HG03159 (cell line): Measurements from ENCODE around the gene TEAD2.

Experiments
- ATAC-seq: cut with Tn5 transposase; IDR thresholded peaks from one replicate; pipeline ENCODE4 v1.9.1; 2021; ENCODE audit warnings: mild to moderate bottlenecking, moderate library complexity; ENCODE audit not compliant: unreplicated experiment

The TEAD2 gene

DNA sequence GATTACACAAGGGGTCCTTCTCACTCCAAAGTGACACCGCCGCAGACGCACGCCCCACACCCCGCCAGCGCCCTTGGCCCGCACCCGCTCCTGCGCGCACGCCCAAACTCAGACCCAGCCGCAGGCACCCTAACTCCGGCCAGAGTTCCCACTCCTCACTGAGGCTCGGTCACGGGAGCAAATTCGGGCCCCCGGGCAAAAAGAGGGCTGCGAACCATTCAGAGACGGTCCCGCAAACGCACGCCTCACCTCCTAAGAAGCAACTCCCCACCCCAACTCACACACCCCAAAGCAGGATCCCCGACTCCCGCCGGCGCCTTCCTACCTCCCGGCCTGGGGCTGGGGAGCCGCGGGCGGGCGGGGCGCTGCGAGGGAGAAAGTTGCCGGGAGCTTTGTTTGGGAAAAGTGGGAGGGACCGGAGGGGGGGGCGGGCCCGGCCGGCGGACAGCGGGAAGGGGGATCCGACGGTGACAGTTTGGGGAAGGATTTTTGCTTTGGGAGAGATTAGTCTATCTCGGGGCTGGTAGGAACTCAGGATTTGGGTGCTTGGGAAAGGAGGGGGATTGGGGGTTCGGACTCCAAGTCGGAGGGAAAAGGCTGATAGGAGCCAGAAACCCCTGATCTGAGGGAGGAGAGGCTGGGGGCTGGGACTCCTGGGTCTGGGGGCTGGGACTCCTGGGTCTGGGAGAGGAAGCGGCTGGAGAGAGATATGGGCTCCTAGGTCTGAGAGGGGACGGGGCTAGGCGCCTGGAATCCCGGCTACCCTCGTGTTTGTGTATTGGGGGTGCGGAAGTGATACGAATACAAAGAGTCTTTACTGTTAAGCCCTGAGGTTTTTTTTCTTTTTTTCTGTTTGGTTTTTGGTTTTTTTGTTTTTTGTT lies at the start of gene TEAD2:
TEAD2 (minus strand) TSS at position 369 of the 881 bp plus-strand sequence. CDS start 2,341 bp downstream, outside the sequence.
- no peak for ATAC-seq

- ATAC-seq, result no peak
These were observed 49.6 kb upstream of the TEAD2 start for GRCh38 chr19:49411681-49412326.

DNA sequence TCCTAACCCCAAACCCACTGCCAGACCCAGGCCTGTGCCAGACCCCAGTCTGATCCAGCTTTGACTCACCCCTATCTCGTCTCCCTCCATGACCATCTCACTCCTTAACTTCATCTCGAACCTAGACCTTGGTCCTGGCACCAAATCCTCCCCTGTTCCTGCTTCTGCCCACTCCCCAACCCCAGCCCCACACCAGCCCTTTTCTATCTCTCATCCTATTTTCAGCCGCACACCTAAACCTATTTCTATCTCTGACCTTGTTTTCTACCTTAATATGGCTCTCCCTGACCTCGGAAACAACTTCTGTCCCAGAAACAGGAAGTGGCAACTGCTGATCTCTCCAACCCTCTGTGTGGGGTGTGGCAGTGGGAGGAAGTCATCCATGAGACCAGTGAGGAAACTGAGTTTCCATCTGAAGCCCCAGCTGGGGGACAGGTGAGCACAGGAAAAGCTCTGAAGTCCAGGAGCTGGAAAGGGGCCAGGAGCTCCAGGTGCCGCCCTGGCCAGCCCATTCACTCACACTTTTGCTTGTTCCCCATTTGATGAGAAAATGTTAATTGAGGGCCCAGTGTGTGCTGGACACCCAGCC lies 47.3 kb upstream of the TEAD2 start:
- ATAC-seq, result no peak

- ATAC-seq, result no peak
These were observed 46.7 kb upstream of the TEAD2 start for GRCh38 chr19:49408816-49409440.

- ATAC-seq, result no peak
These were observed 45.3 kb upstream of the TEAD2 start for GRCh38 chr19:49407482-49408015.

- no peak for ATAC-seq
These were observed 44.9 kb upstream of the TEAD2 start for GRCh38 chr19:49407079-49407478.

DNA sequence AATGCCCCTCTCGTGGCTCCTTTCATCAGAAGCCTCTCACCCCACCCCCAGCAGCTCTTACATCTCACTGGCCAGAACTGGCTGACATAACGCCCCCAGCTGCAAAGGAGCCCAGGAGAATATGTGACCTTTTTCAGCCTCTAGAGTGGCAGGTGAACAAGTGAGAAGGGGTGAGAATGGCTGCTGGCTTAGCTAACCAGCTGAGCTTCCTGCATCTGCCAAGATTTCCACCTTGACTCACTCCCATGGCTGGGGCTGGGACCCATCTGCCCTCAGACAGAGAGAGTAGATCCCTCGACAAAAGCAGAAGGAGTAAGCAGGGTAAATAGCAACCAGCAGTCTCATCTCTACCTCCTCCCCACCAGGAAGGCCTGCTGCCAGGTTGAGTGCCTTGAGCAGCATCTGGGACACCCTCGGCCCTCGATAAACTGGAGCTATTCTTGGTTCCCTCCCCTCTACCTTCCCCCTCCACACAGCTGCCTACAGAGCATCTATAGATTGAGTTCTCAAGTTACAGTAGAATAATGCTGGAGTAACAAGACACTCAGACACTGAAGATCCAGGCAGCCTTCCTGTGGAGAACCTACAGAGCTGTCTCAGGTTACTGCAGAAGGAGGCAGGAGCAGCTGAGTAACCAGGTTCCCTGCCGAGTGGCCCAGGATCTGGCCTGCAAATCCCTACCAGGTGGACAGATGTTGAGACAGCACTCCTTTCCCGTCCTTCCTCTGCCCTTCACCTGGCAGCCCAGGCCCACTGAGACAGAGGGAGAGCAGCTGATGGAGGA lies 41.4 kb upstream of the TEAD2 start:
- no peak for ATAC-seq

- no peak for ATAC-seq
These were observed 37.8 kb upstream of the TEAD2 start for GRCh38 chr19:49400029-49400428.

DNA sequence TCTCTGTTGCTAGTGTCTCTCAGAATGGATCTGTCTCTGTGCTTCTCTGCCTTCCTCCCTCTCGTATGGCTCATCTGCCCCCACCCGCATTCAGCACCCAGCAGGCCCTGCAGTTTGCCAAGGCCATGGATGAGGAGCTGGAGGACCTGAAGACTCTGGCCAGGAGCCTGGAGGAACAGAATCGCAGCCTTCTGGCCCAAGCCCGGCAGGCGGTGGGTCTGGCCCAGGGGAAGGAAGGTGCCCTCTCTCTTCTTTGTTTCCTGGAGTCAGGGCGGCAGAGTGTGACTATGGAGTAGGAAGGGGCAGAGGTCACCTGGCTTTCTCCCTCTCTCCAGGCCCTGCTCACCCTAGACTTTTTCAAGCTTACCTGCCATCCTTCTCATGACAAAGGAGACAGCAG lies 36.7 kb upstream of the TEAD2 start:
- no peak for ATAC-seq

DNA sequence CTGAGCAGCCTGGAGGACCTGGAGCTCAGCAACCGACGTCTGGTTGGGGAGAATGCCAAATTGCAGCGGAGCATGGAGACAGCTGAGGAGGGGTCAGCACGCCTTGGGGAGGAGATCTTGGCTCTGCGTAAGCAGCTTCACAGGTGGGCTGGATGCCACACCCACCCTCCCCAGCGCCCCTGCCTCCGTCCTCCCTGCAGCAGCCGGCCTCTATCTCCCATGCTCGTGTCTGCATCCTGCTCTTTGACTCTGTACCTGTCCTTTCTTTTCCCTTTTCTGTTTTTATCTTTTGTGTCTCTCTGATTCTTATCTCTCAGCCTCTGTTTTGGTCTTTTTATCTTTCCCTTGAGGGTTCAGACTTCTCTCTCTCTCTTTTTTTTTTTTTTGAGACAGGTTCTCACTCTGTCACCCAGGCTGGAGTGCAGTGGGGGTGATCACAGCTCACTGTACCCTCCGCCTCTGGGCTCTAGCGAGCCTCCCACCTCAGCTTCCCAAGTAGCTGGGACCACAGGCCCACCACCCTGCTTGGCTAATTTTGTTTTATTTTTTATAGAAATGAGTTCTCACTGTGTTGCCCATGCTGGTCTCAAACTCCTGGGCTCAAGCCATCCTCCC lies 35.9 kb upstream of the TEAD2 start:
- ATAC-seq, result no peak

- no peak for ATAC-seq
These were observed 34.7 kb upstream of the TEAD2 start for GRCh38 chr19:49396738-49397505.

- ATAC-seq, result no peak
These were observed 33.6 kb upstream of the TEAD2 start for GRCh38 chr19:49395581-49396407.

DNA sequence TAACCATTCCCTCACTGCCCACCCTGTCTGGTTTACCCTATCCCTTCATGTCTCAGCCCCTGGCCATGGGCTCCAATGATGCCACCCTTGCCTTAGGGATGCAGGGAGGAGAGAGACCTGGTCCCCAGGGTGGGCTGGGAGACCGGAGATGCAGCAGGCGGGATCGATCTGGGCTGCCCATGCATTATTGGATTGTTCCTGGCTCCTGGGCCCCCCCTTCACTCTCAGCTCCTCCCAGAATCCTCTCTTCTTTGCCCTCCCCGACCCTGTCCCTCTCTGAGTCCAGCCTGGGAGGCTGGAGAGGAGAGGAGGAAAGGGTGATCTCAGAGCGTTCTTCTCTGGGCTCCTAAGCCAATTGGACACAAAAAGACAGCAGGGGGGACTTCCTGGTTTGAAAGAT lies 31.7 kb upstream of the TEAD2 start:
- no peak for ATAC-seq

DNA sequence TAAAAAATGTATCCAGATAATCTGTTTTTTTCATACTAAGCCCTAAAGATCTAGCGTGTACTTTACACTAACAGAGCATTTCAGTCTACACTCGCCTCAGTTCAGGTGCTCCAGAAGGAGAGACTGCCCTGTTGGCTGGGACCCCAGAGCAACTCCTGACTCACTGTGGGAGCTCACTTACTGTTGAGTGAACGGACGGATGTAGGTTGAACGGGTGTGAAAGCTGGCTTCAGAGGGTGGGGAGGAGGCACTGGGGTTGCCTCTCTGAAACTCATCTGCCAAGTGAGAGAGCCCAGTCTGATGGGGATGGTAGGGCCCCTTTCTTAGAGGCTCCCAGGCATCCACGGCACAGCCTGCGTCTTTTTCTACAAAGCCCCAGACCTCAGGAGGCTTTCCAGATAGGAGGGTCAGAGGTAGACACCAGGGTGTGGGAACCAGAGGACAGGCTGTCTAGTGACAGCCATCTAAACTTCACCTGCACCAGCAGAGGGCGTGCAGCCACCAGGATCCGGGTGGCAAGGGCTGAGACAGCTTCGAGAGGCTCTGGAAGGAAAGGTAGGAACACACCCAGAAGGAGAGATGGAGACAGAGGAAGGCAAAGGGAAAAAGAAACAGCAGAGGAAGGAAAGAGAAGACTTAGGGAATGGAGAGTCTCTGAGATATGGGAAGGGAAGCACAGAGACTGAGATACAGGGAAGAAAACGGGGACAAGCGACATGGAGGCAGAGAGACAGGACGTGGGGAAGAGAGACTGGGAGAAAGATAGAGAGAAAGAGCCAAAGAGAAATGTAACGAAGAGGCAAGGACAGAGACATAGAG lies 29.6 kb upstream of the TEAD2 start:
- no peak for ATAC-seq

DNA sequence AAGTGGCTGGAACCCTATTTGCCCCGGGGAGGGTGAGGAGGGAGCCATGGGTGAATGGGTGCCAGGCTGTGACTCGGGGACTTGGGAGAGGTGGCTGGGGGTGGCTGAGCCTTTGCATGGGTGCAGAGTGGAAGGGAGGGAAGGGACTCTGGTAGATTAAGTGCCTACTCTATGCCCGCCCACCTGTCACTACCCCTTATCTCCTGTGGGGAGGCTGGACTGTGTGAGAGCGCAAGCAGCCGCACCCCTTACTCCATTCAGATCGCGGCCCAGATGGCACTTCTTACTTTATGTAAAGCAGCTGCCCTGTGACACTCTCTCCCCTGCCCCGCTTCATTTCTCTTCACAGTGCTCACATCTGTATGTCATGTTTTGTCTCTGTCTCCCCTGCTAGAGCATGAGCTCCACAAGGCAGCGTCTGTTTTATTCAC lies 28.7 kb upstream of the TEAD2 start:
- ATAC-seq, result no peak

GRCh38 chr19:49390131-49390928 lies 28.1 kb upstream of the TEAD2 start:
- ATAC-seq, result no peak

GRCh38 chr19:49389406-49389805 lies 27.2 kb upstream of the TEAD2 start:
- no peak for ATAC-seq
